Measurements from ENCODE around the gene METTL23. TPM values are rescaled to one million over a fixed set of nuclear protein-coding genes. Genes with fewer than 3 reads are reported as not detected.

The METTL23 gene
- total and polyA plus RNA-seq, 2 of the 8 experiments (the other 6 are each of a cell fraction or from before 2014, with no cell fraction given): 36.1 to 60.2 TPM

DNA sequence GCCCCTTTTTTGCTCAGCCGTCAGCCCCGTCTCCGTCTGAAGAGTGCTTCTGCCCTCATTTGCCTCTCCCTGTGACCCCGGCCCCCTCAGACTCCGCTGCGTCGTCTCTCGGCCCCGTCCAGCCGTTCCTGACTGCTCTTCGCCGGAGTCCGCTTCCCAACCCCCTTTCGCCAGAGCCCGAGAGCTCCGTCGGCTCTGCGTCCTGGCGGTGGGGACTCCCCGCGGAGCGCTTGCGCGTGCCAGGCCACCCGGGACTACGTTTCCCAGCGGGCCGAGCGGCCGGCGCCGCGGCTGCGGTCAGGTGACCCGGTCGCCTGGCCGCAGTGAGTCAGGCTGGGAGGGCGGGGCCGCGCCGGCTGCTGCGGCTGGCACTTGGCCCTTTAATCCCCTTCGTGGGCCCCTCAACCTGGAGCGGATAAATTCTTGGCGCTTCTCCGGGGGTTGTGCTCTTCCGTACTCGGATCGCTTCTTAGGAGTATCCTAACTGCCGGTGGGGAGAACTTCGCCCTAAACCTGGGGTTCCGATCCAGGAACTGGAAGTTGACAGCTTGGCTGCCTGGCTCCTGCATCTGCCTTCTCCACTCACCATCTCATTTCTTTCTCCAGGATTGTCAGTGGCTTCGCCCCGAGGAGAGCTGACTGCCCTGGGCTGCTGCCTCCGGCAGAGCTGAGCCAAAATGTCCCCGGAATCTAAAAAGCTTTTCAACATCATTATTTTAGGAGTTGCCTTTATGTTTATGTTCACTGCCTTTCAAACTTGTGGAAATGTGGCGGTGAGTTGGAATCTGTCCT, 11.2 kb downstream of the METTL23 start, which contains the start of gene MFSD11:
Gene MFSD11, plus strand, starts transcription at position 444 of the 792 bp plus-strand sequence. Its CDS starts 234 bp downstream, at position 678.
- Histone ChIP-seq H3K79me1 (ENCODE audit: low read depth, low read length) (no peaks in the 10 kb centered on the region), H3K9ac (replicated peaks in 1 of 4; ENCODE audit: extremely low read depth in 1 of 4, low read depth in 3 of 4, low read length in 3 of 4) (peak within 1 kb of the TSS; percentile 99 to 100 (median 100)), H3K18ac (ENCODE audit: extremely low read depth, low read length) (peak within 1 kb of the TSS; percentile 99), H3K4ac (replicated peaks; ENCODE audit: insufficient read length, low read depth, low read length) (peak within 1 kb of the TSS; percentile 100), H4K5ac (ENCODE audit: insufficient read length, low read depth, low read length) (peak within 1 kb of the TSS; percentile 98), H4K8ac (ENCODE audit: extremely low read depth, insufficient read depth, low read length) (peak within 1 kb of the TSS; percentile 99), H3K4me1 (replicated peaks in 1 of 4; ENCODE audit: control insufficient read depth in 3 of 4, insufficient read depth in 4 of 4, low read length in 3 of 4) (peaks cover 3 to 12% (median 7%) of the 10 kb centered on the region in 4 experiments; a peak in 6 of 7 replicates), H3K4me2 (ENCODE audit: insufficient read depth in 1 of 2, low read depth in 2 of 2, low read length in 2 of 2) (peak within 1 kb of the TSS; percentile 88 to 95), H2AK5ac (ENCODE audit: low read depth, low read length) (peak within 1 kb of the TSS; percentile 100; the same call in 1 of the 2 replicates), H2BK15ac (ENCODE audit: low read length) (peak within 1 kb of the TSS; percentile 5; the same call in 1 of the 2 replicates), H3K56ac (replicated peaks; ENCODE audit: insufficient read length, low read depth, low read length) (peak within 1 kb of the TSS; percentile 99), H3K36me3 (ENCODE audit: control insufficient read depth in 2 of 4, insufficient read depth in 4 of 4, low read length in 3 of 4) (peaks cover 15 to 36% (median 31%) of the 10 kb centered on the region in 4 experiments), H2BK5ac (ENCODE audit: low read depth, low read length) (peak within 1 kb of the TSS; percentile 100), H2BK120ac (replicated peaks; ENCODE audit: low read depth, low read length) (peak within 1 kb of the TSS; percentile 21), H4K91ac (replicated peaks; ENCODE audit: insufficient read length, low read length) (peak within 1 kb of the TSS; percentile 99), H3K27me3 (replicated peaks in 1 of 4; ENCODE audit: control insufficient read depth in 3 of 4, extremely low read depth in 1 of 4, insufficient read depth in 3 of 4, low read length in 3 of 4) (no peaks in the 10 kb centered on the region), H3K23me2 (ENCODE audit: low read depth, low read length) (peaks cover 9% of the 10 kb centered on the region; the same call in 1 of the 2 replicates), H3K27ac (ENCODE audit: low read depth, low read length) (peak within 1 kb of the TSS; percentile 100), H3K79me2 (ENCODE audit: control insufficient read depth in 1 of 2, insufficient read depth in 2 of 2, low read length in 2 of 2) (peaks cover 16 to 58% of the 10 kb centered on the region in 2 experiments), H3K23ac (ENCODE audit: insufficient read length) (no peak within 1 kb of the TSS), H3K9me3 (ENCODE audit: insufficient read depth in 2 of 2, low read depth in 1 of 2, low read length in 1 of 2) (no peaks in the 10 kb centered on the region), H4K20me1 (replicated peaks in 1 of 2; ENCODE audit: control insufficient read depth in 1 of 2, insufficient read depth in 2 of 2, low read length in 2 of 2) (peaks cover 14 to 17% of the 10 kb centered on the region in 2 experiments), H2BK20ac (ENCODE audit: low read length) (no peak within 1 kb of the TSS), H2BK12ac (ENCODE audit: low read depth, low read length) (peak within 1 kb of the TSS; percentile 85), H3K4me3 (ENCODE audit: extremely low read depth in 1 of 4, insufficient read depth in 2 of 4, low read depth in 3 of 4, low read length in 4 of 4) (peak within 1 kb of the TSS; percentile 88 to 100 (median 98)), H3K14ac (ENCODE audit: insufficient read length) (peak within 1 kb of the TSS; percentile 90), H2AFZ (ENCODE audit: low read length) (peak within 1 kb of the TSS; percentile 84; the same call in 1 of the 2 replicates)
- WGBS, 2 experiments (ENCODE audit: extremely low coverage in 1 of 2, insufficient coverage in 1 of 2, insufficient read length in 1 of 2, insufficient replicate concordance in 2 of 2, low coverage in 1 of 2, low lambda C conversion rate in 2 of 2, missing lambda C conversion rate in 1 of 2): 2% methylated on average over 56 of the region's 57 CpGs; no CpG with 5 or more reads in 1 of the 2 experiments
- DNase-seq (ENCODE audit: low read depth in 1 of 2, low spot score in 2 of 2): peak; percentile 87 to 93
- ChIA-PET CTCF (ENCODE audit: partially characterized antibody) (interaction anchor here (1.2 to 1.6 kb wide), 2 partner anchors 104 to 202 kb away, joined by 3 read pairs; no protein-coding TSS in a partner anchor), POLR2A (ENCODE audit: partially characterized antibody) (interaction anchor here (0.6 to 9.2 kb wide), 28 partner anchors 8 to 349 kb away, joined by 3 to 181 read pairs (median 5); partner anchors contain the start of genes JMJD6, METTL23 and MXRA7)
- FAIRE-seq: no peak
- TF ChIP-seq SP4 (IDR thresholded peaks at IDR 0.05; ENCODE audit: low read length) (no peak; the same call in 1 of the 2 replicates), KDM4A (IDR thresholded peaks at IDR 0.05; ENCODE audit: low read depth, low read length, severe bottlenecking) (no peak), SAP30 (IDR thresholded peaks at IDR 0.05; ENCODE audit: insufficient read depth, insufficient replicate concordance, low read length) (peak; percentile 66), JUN (IDR thresholded peaks at IDR 0.05; ENCODE audit: low read depth, low read length) (no peak), ASH2L (IDR thresholded peaks at IDR 0.05; ENCODE audit: low read length) (peak; percentile 79), SIRT6 (IDR thresholded peaks at IDR 0.05; ENCODE audit: low read length) (no peak), GABPA (IDR thresholded peaks at IDR 0.05; ENCODE audit: borderline replicate concordance, insufficient read depth, low read length) (no peak), GTF2F1 (IDR thresholded peaks at IDR 0.05; ENCODE audit: borderline replicate concordance, low read depth, low read length) (no peak), SUZ12 (IDR thresholded peaks at IDR 0.05; ENCODE audit: low read length) (no peak), MAFK (IDR thresholded peaks at IDR 0.05; ENCODE audit: low read depth, low read length) (no peak; the same call in 1 of the 2 replicates), RBBP5 (IDR thresholded peaks at IDR 0.05; ENCODE audit: borderline replicate concordance, low read depth, low read length) (no peak; the same call in 1 of the 2 replicates)
